DND-41 (cell line): ENCODE data around the gene ID1.

ENCODE experiments used
- CTCF ChIP-seq: IDR thresholded peaks from 2 replicates; pipeline ENCODE4 v1.5.1; 2012; ENCODE audit warnings: borderline replicate concordance, low read length, moderate library complexity, mild to moderate bottlenecking; ENCODE audit not compliant: poor library complexity, severe bottlenecking; ENCODE audit errors: extremely low read depth
- EZH2 ChIP-seq: IDR thresholded peaks from 3 replicates; pipeline ENCODE4 v1.6.1; 2012; ENCODE audit warnings: borderline replicate concordance, low read depth, mild to moderate bottlenecking, moderate library complexity, low read length, inconsistent platforms; ENCODE audit not compliant: severe bottlenecking

GRCh38 chr20:31579245-31579644, 25.8 kb upstream of the ID1 start:
- TF ChIP-seq CTCF: no peak
- TF ChIP-seq EZH2: no peak
